HG03060 (cell line): ENCODE measurements around the gene GUSB.
"Not testable (repeated sequence)": the region's sequence is repeated elsewhere in the genome, so short reads cannot be mapped to it uniquely, and the experiment has no call there.

Source experiments
- ATAC-seq: cut with Tn5 transposase; IDR thresholded peaks from one replicate; pipeline ENCODE4 v1.9.1; 2021; ENCODE audit warnings: low read depth, moderate number of reproducible peaks; ENCODE audit not compliant: unreplicated experiment

Gene GUSB

DNA sequence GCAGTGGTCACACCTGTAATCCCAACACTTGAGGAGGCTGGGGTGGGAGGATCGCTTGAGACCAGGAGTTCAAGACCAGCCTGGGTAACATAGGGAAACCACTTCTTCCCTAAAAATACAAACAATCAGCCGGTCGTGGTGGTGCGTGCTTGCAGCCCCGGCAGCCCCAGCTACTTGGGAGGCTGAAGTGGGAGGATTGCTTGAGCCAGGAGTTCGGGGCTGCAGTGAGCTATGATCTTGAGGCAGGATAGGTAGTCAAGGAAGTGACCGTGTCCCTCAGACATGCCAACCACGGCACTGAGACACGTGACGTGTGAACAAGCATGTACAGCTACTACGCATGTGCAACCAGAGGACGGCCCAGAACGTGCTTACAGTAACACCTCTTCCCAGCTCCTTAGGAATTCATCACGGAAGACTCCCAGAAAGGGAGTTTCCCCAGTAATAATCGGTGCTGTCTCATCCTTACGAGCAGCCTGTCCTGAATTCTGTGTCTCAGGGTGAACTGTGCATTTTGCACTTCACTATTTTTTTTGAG is 5.3 kb downstream of the GUSB start:
- ATAC-seq, result no peak

DNA sequence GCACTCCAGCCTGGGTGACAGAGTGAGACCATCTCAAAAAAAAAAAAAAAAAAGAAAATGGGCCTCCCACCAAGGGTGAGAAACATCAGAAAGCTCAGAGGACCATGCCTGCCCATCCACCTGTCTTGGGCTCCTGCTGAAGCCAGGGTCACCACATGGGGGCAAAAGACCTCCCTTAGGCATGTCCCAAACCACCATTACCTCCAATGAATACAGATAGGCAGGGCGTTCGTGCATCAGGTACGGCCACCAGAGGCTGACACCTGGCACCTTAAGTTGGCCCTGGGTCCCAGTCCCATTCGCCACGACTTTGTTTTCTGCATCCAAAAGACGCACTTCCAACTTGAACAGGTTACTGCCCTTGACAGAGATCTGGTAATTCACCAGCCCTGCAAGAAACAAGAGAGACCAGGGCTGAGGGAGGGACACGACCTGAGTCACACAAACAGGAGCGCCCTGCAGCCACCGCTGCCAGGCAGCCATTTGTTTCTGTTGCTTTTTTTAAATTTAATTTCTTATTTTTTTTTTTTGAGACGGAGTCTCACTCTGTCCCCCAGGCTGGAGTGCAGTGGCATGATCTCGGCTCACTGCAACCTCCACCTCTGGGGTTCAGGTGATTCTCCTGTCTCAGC is 6.1 kb downstream of the GUSB start:
- no peak for ATAC-seq

DNA sequence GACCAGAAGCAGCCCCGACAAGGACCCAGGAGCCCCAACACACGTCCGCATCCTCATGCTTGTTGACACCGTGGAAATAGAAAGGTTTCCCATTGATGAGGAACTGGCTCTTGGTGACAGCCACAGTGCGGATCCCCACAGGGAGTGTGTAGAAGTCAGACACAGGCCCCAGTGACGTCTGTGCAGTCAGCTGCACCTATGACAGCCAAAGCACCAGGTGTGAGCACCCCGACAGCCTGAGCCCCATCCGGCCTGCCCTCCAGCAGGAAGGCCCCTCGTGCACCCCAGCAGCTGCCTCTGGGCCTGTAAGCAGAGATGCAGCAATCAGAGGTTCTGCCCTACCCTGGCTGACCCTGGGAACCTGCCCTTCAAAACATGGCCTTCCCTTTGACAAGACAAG is 7.1 kb downstream of the GUSB start:
- no peak for ATAC-seq

DNA sequence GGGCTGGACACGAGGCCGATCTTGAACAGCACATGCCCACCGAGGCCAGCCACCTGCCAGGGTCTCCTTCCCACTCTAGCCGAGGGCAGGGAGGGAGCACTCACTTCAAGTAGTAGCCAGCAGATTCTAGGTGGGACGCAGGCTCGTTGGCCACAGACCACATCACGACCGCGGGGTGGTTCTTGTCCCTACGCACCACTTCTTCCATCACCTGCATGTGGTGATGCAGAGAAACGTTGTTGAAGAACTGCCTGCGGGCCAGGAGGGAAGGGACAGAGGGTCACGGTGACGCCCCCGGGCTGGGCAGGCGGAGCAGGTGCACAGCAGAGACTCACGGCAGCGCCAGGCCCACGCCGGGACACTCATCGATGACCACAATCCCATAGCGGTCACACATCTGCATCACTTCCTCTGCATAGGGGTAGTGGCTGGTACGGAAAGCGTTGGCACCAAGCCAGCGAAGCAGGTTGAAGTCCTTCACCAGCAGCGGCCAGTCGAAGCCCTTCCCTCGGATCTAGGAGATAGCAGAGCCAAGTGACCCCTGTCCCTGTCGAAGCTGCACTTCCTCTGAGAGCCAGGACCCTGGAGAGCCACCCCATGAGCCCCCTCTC is 7.7 kb downstream of the GUSB start:
- ATAC-seq, result no peak

DNA sequence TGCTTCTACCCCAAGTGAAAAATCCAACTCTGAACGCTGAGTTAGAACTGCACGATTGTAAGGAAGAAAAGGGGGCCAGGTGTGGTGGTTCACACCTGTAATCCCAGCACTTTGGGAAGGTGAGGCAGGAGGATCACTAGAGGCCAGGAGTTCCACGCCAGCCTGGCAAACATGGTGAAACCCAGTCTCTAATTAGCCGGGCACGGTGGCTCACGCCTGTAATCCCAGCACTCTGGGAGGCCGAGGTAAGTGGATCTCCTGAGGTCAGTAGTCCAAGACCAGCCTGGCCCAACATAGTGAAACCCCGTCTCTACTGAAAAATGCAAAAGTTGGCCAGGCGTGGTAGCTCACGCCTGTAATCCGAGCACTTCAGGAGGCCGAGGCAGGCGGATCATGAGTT is 9.0 kb downstream of the GUSB start:
- ATAC-seq, result no peak

DNA sequence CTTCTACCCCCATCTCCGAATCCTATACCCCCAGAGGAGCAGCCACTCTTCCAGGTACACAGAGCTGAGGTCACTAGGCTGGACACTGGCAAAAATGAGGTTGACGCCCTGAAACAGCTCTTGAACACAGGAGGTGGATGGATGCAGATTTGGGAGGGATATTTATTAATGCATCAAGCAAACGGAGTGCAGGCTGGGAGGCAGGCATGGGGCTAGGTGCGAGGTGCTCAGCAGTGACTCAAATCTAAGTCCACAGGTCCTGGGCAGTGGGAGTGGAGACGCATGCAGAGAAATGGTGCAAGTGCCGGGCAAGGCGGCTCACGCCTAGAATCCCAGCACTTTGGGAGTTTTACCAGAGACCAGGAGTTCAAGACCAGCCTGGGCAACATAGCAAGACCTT is 11.0 kb downstream of the GUSB start:
- ATAC-seq, result no peak

DNA sequence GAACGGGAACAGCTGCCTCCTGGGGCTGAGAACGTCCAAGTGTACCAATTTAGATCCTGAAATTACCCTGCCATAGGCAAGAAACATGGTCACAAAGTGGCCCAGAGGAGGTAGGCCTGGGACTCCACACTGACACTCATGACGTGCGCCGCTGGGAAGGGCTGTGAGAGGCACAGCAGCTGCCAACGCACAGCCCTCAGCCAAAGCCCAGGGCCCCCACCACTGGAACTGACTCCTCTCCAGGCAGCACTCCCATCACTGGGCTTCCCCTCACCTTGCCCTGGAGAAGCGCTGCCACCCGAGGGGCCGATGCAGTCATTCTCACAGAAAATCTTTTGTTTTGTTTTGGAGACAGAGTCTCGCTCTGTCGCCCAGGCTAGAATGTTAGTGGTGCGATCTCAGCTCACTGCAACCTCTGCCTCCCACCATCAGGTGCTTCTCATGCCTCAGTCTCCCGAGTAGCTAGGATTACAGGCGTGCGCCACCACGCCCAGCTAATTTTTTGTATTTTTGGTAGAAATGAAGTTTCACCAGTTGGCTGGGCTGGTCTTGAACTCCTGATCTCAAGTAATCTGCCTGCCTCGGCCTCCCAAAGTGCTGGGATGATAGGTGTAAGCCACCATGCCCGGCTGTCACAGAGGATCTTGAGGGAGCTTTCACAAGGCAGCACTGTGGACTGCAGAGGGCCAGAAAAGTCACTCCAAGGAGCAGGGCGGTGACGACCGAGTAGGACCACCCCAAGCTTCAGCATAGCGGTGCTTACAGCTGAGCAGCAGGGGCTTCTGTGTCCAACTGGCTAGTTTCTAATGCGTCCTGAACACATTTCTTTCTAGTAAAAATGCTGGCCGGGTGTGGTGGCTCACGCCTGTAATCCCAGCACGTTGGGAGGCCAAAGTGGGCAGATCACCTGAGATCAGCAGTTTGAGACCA is 13.5 kb downstream of the GUSB start:
- ATAC-seq, result no peak

DNA sequence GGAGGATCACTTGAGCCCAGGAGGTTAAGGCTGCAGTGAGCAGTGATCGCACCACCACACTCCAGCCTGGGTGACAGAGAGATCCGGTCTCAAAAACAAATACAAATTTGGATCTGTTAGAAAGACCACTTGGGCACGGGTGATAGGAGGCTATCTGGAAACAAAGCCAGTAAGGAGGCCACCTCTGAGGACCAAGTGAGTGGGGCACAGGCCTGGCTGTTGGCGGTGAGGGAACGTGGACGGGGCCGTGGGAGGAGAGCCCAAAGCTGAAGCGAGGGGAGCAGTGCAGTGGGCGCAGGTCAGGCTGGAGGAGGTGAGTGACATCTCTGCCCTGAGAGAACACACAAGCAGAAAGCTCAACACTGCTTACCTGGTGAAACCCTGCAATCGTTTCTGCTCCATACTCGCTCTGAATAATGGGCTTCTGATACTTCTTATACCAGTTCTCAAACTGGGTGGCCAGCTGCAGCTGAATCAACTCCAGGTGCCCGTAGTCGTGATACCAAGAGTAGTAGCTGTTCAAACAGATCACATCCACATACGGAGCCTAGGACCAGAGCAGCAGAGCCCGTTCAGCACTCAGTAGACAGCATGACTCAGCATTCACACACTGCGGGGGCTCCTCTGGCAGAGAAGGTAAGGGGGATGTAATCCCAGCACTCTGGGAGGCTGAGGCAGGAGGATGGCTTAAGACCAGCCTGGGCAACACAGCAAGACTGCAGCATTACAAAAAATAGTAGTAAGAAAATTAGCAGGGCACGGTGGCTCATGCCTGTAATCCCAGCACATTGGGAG is 14.5 kb downstream of the GUSB start:
- ATAC-seq, result no peak

DNA sequence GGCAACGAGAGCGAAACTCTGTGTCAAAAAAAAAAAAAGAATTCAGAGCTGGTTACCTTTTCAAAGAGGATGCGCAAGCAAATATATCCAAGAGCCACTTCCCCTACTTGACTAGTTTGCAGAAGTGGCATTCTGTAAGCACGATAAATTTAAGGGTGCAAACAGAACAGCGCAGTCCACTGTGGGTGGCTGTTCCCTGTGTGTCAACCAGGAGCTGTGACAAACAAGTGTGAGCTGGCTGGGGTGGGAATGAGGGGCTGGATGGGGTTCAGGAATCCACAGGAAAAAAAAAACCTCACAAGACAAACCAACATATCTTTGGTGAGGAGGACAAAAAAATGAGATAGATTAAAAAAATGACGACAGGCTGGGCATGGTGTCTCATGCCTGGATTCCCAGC is 15.9 kb downstream of the GUSB start:
- no peak for ATAC-seq

DNA sequence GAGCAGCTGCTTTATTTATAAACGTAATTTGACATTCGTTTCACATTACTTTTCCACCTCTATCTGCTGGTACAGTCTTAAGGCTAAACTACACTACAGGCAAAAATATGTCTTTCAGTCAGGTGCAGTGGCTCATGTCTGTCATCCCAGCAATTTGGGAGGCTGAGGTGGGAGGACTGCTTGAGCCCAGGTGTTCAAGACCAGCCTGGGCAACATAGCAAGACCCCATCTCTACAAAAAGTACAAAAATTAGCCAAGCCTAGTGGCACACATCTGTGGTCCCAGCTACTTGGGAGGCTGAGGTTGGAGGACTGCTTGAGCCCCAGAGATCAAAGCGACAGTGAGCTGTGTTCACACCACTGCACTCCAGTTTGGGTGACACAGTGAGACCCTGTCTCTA is 17.3 kb downstream of the GUSB start:
- ATAC-seq, result not testable (repeated sequence)

DNA sequence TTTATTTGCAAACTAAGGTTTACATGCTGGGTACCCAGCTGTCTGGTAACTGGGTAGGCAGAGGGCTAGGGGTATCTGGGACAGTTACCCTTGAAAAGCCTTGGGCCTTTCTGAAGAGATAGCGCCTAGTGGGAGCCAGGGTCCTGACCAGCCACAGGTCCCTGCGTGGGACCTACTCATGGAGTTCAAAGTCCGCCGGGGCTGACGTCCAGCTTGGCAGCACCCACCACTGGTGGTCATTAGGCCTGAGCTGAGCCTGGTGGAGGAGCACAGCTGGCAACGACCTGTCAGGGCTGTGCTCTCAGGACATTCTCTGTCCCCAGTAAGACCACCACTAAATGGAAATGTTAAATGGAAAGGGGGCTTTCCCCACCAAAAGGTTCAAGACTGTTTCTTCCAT is 20.0 kb downstream of the GUSB start:
- no peak for ATAC-seq

DNA sequence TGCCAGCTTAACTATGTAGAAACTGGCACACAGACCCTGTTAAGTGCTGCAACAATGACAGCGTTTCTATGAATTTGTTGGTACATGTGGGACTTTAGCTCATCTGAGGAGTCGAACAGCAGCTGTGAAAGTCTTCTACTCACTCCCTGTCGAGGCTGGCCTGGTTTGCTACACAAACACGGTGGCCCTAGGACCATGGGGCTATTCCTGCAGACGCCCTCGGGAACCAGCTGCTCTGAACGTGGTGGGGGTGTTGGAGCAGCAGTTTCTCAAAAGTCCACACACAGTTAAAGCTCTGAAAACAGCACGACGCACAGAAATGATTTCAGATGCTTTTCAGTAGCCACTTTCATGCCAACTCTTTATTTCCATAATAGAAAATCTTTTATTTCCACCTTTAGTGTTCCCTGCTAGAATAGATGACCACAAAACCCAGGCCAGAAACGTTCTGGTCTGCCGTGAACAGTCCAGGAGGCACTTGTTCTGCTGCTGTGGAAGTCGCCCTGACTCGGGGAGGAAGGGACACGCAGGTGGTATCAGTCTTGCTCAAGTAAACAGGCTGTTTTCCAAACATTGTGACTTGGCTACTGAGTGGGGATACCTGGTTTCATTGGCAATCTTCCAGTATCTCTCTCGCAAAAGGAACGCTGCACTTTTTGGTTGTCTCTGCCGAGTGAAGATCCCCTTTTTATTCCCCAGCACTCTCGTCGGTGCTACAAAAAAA is 21.5 kb downstream of the GUSB start:
- ATAC-seq, result no peak

DNA sequence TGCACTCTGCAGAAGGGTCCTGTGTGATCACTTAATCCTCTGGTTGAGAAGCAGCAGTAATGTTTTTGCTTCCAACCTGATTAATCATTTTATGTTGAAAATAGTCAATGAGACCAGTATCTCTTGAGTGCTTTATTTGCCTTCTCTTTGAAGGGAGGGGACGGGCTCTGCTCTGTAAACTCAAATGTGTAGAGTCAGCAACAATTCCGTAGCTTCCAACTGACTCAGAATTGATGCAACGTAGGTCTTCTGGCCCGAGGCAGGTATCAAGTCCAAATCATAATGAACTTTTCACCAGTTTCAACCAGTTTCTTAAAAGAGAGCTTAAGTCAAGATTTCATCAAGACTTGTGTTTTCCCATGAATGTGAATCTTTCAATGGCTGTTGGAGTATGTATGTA is 26.3 kb downstream of the GUSB start:
- ATAC-seq, result no peak

DNA sequence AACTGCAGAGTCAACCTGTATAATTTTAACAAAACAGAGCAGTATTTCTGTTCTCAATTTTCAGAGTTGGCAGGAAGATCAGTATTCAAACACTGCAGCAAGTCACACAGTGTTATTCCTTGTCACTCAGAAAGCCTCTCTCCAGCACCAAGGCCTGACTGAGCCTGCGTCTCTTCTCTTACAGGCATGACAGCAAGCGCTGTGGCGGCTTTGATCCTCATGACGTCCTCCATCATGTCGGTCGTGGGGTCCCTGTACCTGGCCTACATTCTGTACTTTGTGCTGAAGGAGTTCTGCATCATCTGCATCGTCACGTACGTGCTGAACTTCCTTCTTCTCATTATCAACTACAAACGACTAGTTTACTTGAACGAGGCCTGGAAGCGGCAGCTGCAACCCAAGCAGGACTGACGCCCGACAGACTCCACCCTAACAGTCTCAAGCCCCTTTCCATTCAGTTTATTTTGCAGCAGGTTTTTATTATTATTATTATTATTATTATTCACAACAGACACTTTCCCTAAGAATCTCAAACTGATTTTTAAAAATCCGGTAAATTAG is 28.0 kb downstream of the GUSB start:
- no peak for ATAC-seq

DNA sequence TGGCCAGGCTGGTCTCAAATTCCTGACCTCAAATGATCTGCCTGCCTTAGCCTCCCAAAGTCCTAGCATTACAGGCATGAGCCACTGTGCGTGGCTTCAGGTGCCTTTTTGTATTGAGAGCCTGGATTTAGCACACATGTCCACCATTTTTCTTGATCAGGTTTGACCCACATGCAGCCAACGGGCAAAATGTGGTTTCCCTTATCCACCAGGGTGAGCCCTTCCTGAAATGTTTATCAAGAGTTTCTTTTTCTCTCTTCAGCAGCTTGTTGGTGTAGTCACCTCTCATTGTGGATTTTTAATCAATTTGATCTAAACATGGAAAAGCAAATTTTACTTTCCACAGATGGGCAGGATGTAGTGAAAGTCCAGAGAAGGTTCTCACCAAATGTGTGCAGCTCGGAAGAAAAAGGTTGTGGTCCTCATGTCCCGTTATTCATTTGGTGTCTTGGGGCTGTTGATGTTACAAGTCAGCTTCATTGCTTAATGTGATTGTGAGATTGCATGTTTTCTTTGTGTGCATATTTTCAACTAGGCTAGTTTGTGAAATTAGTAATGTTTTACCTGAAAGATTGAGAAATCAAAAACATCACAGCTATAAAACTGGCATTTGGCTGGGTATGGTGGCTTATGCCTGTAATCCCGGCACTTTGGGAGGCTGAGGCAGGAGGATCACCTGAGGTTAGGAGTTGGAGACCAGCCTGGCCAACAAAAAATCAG is 28.9 kb downstream of the GUSB start:
- no peak for ATAC-seq

DNA sequence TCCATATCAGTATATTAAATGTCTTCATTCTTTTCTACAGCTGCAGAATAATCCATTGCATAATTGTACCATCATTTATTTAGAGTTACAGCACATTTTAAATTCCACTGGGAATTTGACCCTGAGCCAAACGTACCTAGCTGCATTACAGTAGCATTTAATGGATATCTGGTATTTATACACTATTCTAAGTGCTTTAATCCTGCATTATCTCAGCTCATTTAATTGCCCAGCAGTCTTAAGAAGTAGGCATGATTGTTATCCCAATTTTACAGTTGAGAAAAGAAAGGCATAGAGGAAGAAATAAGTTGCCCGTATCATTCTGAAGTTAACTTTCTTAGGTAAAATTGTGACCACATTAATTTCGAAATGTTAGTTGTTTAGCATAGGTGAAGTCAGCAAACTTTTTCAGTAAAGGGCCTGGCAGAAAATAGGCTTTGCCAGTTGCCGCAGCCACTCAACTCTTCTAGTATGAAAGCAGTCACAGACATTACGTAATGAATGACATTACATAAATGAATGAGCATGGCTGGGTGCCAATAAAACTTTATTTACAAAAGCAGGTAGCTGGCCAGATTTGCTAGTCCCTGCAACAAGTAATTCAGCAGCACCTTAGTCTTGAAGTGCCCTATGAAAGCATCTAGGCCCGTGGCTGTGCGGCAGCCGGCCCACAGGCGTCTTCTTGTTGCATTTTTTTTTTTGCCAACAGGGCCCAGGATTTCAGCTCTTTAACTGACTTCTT is 30.0 kb downstream of the GUSB start:
- no peak for ATAC-seq

DNA sequence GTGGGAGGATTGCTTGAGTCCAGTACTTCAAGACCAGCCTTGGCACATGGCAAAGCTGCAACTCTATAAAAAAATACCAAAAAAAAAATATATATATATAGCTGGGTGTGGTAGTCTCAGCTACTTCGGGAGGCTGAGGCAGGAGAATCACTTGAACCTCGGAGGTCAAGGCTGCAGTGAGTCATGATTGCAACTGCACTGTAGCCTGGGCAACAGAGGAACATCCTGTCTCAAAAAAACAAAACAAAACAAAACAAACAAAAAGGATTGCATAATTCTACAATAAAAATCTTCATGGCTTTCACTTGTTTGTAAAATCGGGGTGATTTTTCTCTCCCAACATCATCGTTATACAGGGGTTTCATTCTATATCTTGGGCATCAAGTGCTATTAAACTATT is 35.1 kb downstream of the GUSB start:
- no peak for ATAC-seq

DNA sequence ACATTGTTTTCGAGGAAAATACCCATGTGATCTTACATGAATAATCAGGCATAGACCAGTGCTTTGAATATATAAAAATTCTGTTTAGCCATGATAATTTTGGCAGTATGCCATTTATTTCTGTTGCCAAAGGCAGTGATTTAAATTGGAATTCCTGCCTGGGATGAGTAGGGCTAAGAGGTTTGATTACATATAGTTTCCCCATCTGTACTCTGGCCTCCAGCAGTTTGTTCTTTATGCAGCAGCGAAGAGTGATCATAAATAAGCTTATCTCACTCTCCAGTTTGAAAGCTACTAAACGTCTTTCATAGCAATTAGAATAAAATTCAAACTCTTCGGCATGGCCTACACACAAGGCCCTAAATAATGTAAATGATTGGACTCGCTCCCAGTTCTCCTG is 36.2 kb downstream of the GUSB start:
- ATAC-seq, result not testable (repeated sequence)
